ENCODE results near the gene GRIK4. TPM values are rescaled to one million over a fixed set of nuclear protein-coding genes. Genes with fewer than 3 reads are reported as not detected.

GRIK4 gene
- total and polyA plus RNA-seq, 2 donors (not counting 3 experiments of a cell fraction or from before 2014, with no cell fraction given), result 0.81 to 1.6 TPM

DNA sequence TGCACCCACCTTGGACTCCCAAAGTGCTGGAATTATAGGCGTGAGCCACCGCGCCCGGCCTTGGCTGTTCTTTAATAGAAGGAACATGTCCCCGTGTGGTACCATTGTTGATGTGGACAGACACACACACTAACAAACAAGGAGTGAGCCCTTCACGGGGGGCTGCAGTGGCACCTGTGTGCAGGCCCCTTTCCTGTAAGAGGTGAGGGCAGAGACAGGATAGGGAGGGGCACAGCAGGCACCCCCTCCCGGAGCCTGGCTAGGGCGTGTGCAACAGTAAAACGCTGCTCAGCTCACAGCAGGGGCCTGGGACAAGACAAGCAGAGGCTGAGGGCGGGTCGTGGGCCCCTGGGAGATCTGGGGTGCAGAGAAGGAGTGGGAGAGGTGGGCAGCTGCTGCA lies 37.8 kb downstream of the GRIK4 start:
- DNase-seq (ENCODE audit: low read depth, low spot score) (no peak), FAIRE-seq (no peak)
- Histone ChIP-seq H3K4me3 (replicated peaks in 1 of 3; ENCODE audit: insufficient read depth in 1 of 3, low read depth in 1 of 3, low read length in 3 of 3) (no peak overlapping the region), H4K20me1 (replicated peaks; ENCODE audit: control insufficient read depth, extremely low read depth, insufficient read depth, low read length) (no peaks in the 10 kb centered on the region), H3K9me1 (replicated peaks; ENCODE audit: control insufficient read depth, extremely low read depth, insufficient read depth, low read length) (no peaks in the 10 kb centered on the region), H2AFZ (ENCODE audit: low read depth, low read length) (no peak overlapping the region), H3K9me3 (replicated peaks; ENCODE audit: control insufficient read depth, insufficient read depth, low read length) (no peaks in the 10 kb centered on the region), H3K9ac (replicated peaks; ENCODE audit: extremely low read depth, insufficient read depth, low read length) (no peak overlapping the region), H3K27ac (ENCODE audit: insufficient read depth, low read depth, low read length) (no peak overlapping the region), H3K27me3 (ENCODE audit: control insufficient read depth in 2 of 2, insufficient read depth in 2 of 2, low read length in 2 of 2) (no peaks in the 10 kb centered on the region), H3K79me2 (ENCODE audit: control insufficient read depth, insufficient read depth, low read length) (no peaks in the 10 kb centered on the region), H3K36me3 (ENCODE audit: control insufficient read depth in 2 of 2, extremely low read depth in 1 of 2, insufficient read depth in 2 of 2, low read length in 2 of 2) (no peaks in the 10 kb centered on the region), H3K4me2 (ENCODE audit: insufficient read depth, low read length) (no peak overlapping the region), H3K4me1 (ENCODE audit: control insufficient read depth, extremely low read depth, insufficient read depth, low read length) (peaks cover 13% of the 10 kb centered on the region)
- intact Hi-C loops (cut with micrococcal nuclease) (no loop called here), dilution Hi-C loops (cut with MboI; ENCODE audit: extremely low pct_ligation_motif_present, low sequenced_read_pairs) (no loop called here)
- ChIA-PET CTCF (interaction anchor here (0.9 to 2.7 kb wide), 3 partner anchors 10 to 14 kb away, joined by 3 to 8 read pairs (median 3); no protein-coding TSS in a partner anchor), POLR2A (no interaction called here)
- TF ChIP-seq MYC (IDR thresholded peaks at IDR 0.05; ENCODE audit: low read depth, low read length), result no peak
- TF ChIP-seq FOS (IDR thresholded peaks at IDR 0.05; ENCODE audit: borderline replicate concordance, insufficient read depth, low read length), result no peak
- no peak for TF ChIP-seq POLR2A (IDR thresholded peaks at IDR 0.05; ENCODE audit: low read depth, low read length)
- no peak for TF ChIP-seq MAX (IDR thresholded peaks at IDR 0.05; ENCODE audit: insufficient read depth, insufficient read length)
- TF ChIP-seq EZH2 (IDR thresholded peaks at IDR 0.05; ENCODE audit: borderline replicate concordance, low read depth, low read length, severe bottlenecking), result no peak
- TF ChIP-seq GATA2 (IDR thresholded peaks at IDR 0.05; ENCODE audit: insufficient read depth, insufficient read length, low read depth, low read length), result no peak
- no peak for TF ChIP-seq CTCF (IDR thresholded peaks at IDR 0.05; ENCODE audit: extremely low read depth in 1 of 2, insufficient read depth in 1 of 2, low read depth in 1 of 2, low read length in 2 of 2)
- TF ChIP-seq JUN (IDR thresholded peaks at IDR 0.05; ENCODE audit: borderline replicate concordance, insufficient read depth, insufficient read length, low read depth), result no peak
- TF ChIP-seq POLR2AphosphoS5 (IDR thresholded peaks at IDR 0.05; ENCODE audit: insufficient read depth, low read depth, low read length), result no peak
- BruUV-seq (replicated peaks), result no TSS peak
